ENCODE data around the gene NAA30.

GRCh38 chr14:57345106-57345505 lies 45.3 kb upstream of the NAA30 start:
- TF ChIP-seq MAX (IDR thresholded peaks at IDR 0.05): no peak
- no peak for TF ChIP-seq FOXM1 (IDR thresholded peaks at IDR 0.05; ENCODE audit: borderline replicate concordance, low read depth)
- TF ChIP-seq TAF1 (IDR thresholded peaks at IDR 0.05; ENCODE audit: low read depth): no peak
- no peak for TF ChIP-seq EP300 (IDR thresholded peaks at IDR 0.05; ENCODE audit: borderline replicate concordance)
- no peak for TF ChIP-seq RAD21 (IDR thresholded peaks at IDR 0.05; ENCODE audit: low read depth)
- TF ChIP-seq REST (IDR thresholded peaks at IDR 0.05; ENCODE audit: low read depth): no peak
- TF ChIP-seq YY1 (IDR thresholded peaks at IDR 0.05; ENCODE audit: low read depth): no peak
- TF ChIP-seq CEBPB (IDR thresholded peaks at IDR 0.05): no peak
- TF ChIP-seq CREB1 (IDR thresholded peaks at IDR 0.05; ENCODE audit: low read depth): no peak
- TF ChIP-seq USF1 (IDR thresholded peaks at IDR 0.05): no peak
- no peak for TF ChIP-seq TEAD4 (IDR thresholded peaks at IDR 0.05)

All from Ishikawa (cell line).